Fibroblast of skin of left biceps (primary cell): ENCODE measurements around the gene DDX41.

Experiments used
- DNase-seq, 2 experiments: peaks; one replicate each; pipeline ENCODE4 v3.0.0-alpha.2; 2013; ENCODE audit warnings: low read depth in 2 of 2

The DDX41 gene

DNA sequence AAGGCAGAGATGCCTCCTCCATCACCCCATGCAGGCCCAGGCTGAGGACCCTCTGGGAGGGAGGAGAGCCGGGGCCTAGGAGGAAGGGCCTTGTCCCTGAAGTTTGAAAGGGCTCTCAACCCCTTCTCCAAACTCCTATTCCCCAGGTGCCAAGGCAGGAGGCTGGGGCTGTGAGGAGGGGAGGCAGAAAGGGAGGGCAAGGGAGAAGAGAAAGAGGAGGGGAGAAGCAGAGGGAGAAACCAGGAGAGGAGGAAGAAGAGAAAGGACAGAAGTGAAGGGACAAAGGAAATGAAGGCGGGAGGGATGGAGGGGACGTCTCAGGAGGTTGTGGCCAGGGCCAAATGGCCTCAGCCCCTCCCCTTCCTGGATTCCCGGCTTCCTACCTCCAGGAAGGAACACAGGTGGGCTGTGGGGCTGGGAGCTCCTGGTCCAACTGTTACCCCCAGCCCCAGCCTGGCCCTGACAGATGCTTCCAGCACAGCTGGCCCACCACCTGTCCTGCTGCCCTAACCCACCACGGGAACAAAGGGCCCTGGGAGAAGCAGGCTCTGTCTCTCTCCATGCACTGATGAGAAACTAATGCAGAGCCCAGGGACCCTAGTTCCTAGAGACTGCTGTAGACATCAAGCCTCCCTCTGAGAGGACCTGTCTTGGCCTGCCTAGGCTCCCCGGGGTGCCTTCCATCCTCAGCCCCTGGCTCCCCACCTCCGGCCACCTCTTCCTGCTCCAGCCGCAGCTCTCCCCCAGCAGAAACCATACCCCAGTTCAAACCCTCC is 46.8 kb downstream of the DDX41 start:
- DNase-seq, result no peak

DNA sequence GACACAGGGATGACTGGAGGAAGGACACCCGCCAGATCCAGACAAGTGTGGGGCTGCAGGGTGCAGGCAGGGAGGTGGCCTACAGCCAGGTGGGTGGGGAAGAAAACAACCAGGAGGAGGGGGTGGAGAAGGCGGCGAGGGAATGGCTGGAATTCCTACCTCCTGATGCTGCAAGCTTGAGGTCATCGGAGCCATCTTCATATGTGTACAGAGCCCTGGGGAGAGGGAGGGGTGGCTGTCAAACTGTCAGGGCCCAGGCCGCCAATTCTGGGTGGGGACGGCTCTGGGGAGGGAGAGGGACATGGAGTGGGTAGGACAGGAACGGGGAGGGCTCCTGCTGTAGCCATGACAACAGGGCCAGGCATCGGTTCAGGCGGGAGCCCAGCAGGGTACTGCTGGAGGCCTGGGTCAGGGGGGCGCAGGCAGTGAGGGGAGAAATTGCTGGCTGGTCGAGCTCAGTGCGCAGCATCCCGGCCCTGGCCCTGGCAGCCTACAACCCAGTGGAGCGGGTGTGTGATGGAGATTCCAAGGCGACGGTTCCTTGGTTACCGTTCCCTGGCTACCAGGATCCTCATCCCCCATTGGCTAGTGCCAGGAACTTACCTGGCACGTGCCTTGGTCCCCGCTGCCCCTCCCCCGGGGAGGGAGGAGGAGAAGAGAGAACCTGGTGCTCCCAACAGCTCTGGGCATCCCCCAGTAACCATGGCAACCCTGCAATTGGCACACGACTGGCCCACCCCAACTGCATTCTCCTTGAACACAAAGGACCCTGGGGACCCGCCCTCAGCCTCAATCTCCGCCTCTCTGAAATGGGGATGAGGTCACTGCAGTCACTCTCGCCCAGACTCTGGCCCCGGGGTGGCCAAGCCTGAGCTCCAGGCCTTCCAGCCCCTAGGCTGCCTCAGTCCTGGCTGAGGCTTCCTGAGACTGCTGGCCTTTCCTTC is 47.8 kb downstream of the DDX41 start:
- no peak for DNase-seq

DNA sequence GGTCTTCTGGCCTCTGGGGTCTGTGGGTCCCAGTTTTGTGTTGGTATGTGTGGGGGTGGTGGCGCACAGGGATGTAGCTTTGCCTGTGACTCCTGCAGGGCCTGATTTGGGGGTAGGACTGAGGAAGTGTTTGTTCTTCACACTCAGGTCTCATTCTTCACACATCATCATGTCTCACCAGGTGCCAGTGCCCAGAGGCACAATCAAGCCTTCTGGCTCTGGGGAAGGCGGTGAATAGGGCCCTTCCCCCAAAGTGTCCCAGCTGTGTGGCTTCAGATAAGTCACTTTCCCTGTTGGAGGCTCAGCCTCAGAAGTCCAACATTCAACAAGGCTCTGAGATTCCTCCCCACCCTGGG is 48.5 kb downstream of the DDX41 start:
- no peak for DNase-seq

DNA sequence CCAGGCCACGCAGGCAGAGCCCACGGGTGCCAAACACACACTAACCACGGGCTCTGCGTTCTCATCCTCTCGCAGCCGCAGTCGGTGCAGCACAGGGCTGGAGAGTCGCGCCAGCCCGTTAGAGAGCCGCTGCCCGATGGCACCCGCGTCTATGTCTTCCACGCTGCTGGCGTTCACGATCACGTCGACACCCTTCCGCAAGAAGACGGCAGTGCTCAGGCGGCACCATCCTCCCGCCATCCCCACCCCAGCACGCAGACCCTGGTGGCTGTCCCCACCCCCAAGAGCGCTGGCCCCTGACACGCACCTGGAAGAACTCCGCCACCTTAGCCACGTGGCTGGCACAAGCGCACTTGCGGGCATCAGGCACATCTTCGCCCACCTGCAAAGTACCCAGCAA is 49.3 kb downstream of the DDX41 start:
- no peak for DNase-seq

DNA sequence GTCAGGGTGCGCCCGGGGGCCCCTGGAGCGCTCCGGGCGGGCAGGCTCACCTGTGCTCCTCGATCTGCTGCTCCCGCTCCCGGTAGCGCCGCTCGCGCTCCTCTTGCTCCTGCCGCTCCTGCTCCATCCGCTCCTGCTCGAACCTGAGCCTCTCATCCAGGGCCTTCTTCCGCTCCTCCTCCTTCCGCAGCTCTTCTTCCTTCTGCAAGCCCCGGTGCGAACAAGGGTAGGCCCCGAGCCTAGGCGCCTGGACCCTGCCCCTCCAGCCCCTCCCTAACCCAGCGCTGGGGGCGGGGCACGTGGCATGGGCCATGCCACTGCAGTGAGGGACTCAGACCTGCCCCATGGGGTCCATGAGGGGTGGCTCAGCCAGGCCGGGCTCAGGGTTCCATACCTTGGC is 49.9 kb downstream of the DDX41 start:
- DNase-seq, result no peak

DNA sequence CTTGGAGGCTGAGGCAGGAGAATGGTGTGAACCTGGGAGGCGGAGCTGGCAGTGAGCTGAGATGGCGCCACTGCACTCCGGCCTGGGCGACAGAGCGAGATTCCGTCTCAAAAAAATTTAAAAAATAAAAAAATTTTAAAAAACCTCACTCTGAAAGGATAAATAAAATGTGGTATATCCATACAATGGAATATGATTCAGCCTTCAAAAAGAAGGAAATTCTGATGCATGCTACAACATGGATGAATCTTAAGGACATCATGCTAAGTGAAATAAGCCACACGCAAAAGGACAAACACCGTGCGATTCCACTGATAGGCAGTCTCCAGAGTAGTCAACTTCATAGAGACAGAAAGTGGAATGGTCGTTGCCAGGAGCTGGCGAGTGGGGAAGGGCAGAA is 51.7 kb downstream of the DDX41 start:
- no peak for DNase-seq

DNA sequence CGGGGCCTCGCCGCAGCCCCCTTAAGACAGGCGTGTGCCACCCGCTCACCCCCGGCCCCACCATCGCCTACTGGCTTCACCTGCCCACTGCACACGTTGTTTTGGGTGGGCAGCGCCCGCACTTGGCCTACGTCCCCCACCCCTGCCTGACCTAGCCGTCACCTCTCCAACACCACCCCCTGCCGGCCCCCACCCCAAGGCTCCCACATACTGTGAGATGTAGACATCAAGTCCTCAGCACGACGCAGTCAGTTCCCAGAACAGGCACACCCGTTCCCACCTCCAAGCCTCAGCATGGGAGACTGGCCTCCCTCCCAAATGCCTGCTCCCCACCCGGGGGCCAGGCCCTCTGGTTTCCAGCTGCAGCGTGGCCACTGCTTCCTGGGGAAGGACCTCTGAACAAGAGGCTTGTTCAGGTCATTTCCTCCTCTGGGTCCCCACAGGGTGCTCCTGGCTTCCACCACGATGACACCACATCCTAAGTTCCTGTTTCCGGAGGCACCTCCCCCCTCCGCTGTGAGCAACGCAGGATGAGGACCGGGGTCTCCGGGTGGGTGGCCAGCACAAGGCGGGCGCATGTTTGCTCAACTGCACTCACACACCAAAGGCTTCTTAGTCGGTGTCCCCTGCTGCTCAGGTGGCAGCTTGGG is 54.6 kb downstream of the DDX41 start:
- no peak for DNase-seq
